ENCODE results near the gene TMEM117.

Gene TMEM117

GRCh38 chr12:44433659-44434058 lies 597.8 kb downstream of the TMEM117 start:
- peak; percentile 41 for DNase-seq (ENCODE audit: low read depth)
- H3K4me3 ChIP-seq (ENCODE audit: low read depth, low read length), result no peak overlapping the region
- no peak for TF ChIP-seq CTCF (IDR thresholded peaks at IDR 0.05; ENCODE audit: insufficient read depth, low read depth, low read length, missing control alignments)

- no peak overlapping the region for H3K4me3 ChIP-seq (ENCODE audit: low read depth, low read length)
- no peak for DNase-seq (ENCODE audit: low read depth)
- no peak for TF ChIP-seq CTCF (IDR thresholded peaks at IDR 0.05; ENCODE audit: insufficient read depth, low read depth, low read length, missing control alignments)
These were observed 600.9 kb downstream of the TMEM117 start for GRCh38 chr12:44436756-44437155.

Measured in GM12865 (cell line).